SH-SY5Y (cell line): Measurements from ENCODE around the gene SLC6A2.

Source experiments
- GATA2 ChIP-seq: IDR thresholded peaks from 2 replicates; pipeline ENCODE4 v1.6.1; 2011; ENCODE audit warnings: mild to moderate bottlenecking, low read depth, low read length
- GATA3 ChIP-seq: IDR thresholded peaks from 2 replicates; pipeline ENCODE4 v1.6.1; 2011; ENCODE audit warnings: low read depth, mild to moderate bottlenecking, low read length, moderate library complexity

DNA sequence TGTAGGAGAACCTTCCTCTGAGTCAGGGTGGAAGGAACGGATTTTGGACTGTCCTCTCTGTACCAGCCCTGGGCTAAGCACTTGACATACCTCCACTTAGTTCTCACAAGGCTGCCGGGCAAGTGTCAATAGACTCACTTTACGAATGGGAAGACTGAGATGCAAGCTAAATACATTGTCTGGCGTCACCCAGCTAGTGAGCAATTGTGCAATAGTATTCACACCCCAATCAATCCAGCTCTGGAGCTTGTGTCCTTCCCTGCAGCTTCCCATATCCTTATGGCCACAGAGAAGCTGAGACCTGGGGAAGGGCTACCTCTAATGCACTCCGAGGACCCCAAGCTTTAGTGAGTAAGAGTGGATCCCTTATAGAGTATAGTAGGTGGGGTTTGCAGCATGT, 39.8 kb downstream of the SLC6A2 start:
- TF ChIP-seq GATA3 (no peak), GATA2 (no peak)
